ENCODE results near the gene FAM180B.
"Not testable (repeated sequence)": the region's sequence is repeated elsewhere in the genome, so short reads cannot be mapped to it uniquely, and the experiment has no call there.

FAM180B gene

DNA sequence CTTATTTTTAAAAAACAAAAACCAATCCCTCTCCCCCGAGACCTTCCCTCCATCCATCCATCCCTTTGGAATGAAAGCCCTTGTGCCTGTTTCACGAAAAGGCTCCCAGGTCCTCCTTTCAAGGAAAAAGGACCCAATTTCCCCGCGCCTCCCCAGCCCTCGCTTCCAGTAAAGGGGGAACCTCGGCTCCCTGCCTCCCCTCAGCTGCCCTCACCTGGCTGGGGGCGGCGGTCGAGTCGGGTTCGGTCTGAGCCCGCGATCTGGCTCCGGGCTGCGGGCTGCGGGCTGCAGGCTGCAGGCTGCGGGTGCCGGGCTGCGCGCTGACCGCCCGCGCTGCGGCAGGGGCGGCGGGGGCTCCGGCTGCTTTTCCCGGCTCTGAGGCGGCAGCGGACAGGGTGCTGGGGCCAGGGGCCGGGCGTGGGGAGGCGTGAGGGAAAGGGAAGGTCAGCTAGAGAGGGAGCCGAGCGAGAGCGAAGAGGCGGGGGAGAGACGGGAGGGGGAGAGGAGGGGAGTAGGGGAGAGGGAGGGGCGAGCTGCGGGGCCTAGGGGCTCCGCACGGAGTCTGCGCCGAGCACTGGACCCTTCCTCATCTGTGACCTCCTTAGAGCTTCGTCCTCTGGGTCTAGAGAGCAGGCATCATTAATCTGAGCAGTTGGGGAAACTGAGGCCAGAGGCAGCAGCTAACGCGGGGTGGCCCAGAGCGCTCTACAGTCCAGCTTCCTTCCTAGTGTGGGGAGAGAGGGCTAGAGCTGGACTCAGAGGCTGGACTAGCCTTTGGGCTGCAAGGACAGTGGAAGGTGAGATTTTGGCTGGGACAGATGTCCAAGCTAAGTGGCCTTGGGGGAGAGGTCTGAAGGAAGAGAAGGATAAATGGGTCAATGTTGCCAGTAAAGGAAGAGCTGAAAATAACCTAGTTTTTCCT lies 7.7 kb downstream of the FAM180B start, which contains the start of gene C1QTNF4:
C1QTNF4 (minus strand) TSS at position 478 of the 922 bp plus-strand sequence. CDS start 3,601 bp downstream, outside the sequence.
- no peak for DNase-seq (ENCODE audit: low read depth in 1 of 2, low spot score in 1 of 2)

DNA sequence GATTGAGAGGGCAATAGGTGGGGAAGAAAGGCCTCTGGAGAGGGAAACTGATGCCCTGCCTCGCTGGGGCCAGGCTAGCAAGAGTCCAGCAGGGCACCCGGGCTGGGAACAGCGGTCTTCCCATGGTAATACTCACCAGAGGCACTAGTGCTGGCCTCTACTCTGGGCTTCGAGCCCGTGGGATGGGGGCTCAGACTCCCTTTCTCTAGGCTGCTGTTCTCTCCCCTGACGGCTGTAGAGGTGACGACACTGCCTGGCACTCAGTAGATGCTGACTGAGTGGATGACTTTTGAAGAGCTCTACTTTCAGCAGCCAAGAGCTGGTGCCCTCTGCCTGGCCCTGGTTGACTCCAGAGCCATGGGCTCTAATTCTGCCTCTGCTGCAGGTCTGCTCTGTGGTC lies 8.6 kb downstream of the FAM180B start:
- no peak for DNase-seq (ENCODE audit: low read depth in 1 of 2, low spot score in 1 of 2)

GRCh38 chr11:47595967-47596366 lies 9.5 kb downstream of the FAM180B start:
- no peak for DNase-seq (ENCODE audit: low read depth in 1 of 2, low spot score in 1 of 2)

GRCh38 chr11:47599902-47600301 lies 13.4 kb downstream of the FAM180B start:
- no peak for DNase-seq (ENCODE audit: low read depth in 1 of 2, low spot score in 1 of 2)

DNA sequence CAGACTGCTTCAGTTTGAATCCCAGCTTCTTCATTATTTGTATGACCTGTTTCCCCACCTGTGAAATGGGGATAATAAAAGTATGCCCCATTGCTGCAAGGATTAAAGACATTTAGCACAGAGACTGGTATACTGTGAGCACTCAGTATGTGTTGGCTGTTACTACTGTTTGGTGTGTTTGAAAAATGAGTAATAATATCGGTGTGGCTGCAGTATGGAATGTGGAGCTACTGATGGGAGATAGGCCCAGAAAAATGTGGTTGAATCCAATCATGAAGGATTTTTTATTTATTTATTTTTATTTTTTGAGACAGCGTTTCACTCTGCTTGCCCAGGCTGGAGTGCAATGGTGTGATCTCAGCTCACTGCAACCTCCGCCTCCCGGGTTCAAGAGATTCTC lies 16.8 kb downstream of the FAM180B start:
- no peak for DNase-seq (ENCODE audit: low read depth in 1 of 2, low spot score in 1 of 2)

- DNase-seq (ENCODE audit: low read depth in 1 of 2, low spot score in 1 of 2) = no peak
Observed at GRCh38 chr11:47605921-47606320, 19.4 kb downstream of the FAM180B start.

GRCh38 chr11:47606731-47607130 lies 20.3 kb downstream of the FAM180B start:
- DNase-seq (ENCODE audit: low read depth in 1 of 2, low spot score in 1 of 2) = no peak

DNA sequence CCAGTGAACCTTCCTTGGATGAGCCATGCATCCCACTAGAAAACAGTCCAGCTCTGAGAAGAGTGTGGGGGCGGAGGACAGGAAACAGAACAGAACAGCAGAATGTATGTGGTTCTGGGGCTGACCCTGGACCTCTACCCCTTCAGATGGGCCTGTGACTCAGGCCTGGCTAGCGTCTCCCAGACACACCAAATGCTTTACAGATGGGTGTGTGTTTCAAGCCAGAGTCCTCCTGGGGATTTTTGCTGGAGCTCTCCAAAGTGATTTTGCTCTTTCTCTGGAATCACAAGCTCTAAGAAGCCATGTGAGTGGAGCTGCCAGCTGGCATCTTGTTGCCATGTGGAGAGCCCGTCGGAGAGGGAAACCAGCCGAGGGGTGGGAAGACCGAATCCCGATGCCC lies 20.9 kb downstream of the FAM180B start:
- DNase-seq (ENCODE audit: low read depth in 1 of 2, low spot score in 1 of 2) = no peak

GRCh38 chr11:47609675-47610074 lies 23.2 kb downstream of the FAM180B start:
- DNase-seq (ENCODE audit: low read depth in 1 of 2, low spot score in 1 of 2) = no peak

DNA sequence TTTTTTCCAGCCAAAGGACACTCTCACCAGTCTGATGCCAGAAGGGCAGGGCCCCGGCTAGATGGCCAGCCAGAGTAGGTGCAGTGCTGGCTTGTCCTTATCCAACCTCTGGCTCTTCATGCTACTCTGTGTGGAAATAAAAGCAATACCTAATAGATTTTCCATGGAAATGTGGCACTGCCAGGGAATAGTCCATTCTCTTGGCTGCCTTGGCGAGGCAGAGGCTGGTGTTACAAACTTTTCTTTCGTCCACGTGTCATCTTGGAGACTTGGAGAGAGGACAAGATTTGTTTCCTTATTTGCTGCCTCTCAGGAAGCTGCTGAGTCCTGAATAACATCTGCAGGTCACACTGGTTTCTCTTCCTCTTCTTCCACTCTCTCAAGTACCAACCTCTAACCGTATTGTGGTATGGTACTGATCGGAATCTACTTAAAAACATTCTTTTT lies 24.9 kb downstream of the FAM180B start:
- DNase-seq (ENCODE audit: low read depth in 1 of 2, low spot score in 1 of 2) = no peak

DNA sequence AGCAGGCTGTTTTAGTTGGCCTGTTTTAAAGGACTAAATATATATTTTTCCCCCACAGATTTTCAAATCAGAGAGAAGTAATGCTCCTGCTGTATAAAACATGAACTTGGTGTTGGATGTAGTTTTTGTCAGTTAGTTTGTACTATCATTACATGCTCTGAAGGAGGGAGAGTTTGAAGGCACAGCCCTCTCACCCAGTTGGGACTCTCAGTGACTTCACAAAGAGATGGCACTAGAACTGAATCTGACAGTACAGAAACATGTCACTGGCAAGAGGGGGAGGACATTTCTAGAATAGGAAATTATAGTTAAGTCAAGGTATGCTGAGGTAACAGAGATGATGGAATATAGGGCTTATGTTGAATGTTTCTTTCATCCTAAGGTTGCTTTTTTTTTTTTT lies 28.8 kb downstream of the FAM180B start:
- no peak for DNase-seq (ENCODE audit: low read depth in 1 of 2, low spot score in 1 of 2)

GRCh38 chr11:47616726-47617416 lies 30.4 kb downstream of the FAM180B start:
- DNase-seq (ENCODE audit: low read depth in 1 of 2, low spot score in 1 of 2) = no peak

DNA sequence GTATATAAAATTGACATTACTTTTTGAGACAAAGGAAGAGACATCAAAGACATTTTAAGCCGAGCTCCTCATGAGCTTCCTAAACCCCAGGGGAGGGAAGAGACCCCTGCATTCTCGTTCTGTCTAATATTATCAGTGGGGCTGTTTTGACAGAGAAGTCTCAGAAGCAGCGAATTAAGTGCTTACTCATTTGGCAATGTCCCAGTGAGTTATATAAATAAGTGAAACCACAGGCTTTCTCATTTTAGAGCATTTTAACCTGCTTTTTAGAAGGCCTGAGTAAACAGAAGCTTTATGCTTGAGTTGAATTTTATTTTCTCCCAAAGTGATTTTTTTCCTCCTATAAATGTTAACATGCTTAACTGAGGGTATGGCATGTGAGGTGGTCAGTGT lies 30.9 kb downstream of the FAM180B start:
- DNase-seq (ENCODE audit: low read depth in 1 of 2, low spot score in 1 of 2) = no peak

GRCh38 chr11:47620836-47621378 lies 34.4 kb downstream of the FAM180B start:
- DNase-seq (ENCODE audit: low read depth in 1 of 2, low spot score in 1 of 2) = no peak

GRCh38 chr11:47626234-47626633 lies 39.8 kb downstream of the FAM180B start:
- DNase-seq (ENCODE audit: low read depth in 1 of 2, low spot score in 1 of 2) = no peak

GRCh38 chr11:47628026-47628425 lies 41.5 kb downstream of the FAM180B start:
- DNase-seq (ENCODE audit: low read depth in 1 of 2, low spot score in 1 of 2) = no peak

DNA sequence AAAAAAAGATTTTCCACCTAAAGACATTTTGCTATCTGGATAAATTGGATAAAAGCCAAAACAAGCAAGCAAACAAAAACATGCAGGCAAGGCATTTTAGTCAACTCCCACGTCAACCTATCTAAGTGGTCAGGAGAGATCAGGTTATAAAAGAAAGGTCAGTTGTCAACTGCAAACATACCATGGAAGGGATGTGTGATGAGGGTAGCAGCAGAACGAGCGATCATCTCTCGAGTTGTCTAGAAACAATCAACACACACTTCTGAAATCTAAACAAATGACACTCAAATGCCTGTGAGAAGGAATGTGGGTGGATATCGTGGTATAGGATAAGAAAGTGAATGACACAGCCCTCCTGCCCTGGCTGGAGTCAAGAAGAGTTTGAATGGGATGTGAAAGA lies 45.0 kb downstream of the FAM180B start:
- DNase-seq (ENCODE audit: low read depth in 1 of 2, low spot score in 1 of 2) = no peak

- not testable (repeated sequence) for DNase-seq (ENCODE audit: low read depth in 1 of 2, low spot score in 1 of 2)
Observed at GRCh38 chr11:47636331-47636730, 49.9 kb downstream of the FAM180B start.
